HCT116 (cell line): ENCODE results near the gene SERPIND1.

Source experiments
- CBX3 ChIP-seq: IDR thresholded peaks from 2 replicates; pipeline ENCODE4 v1.6.1; 2012; ENCODE audit warnings: low read depth
- CTCF ChIP-seq, 3 experiments: fragments of 200-600 bp in 1 of 3; sonication (generic) in 1 of 3; IDR thresholded peaks in 2 of 3; conservative IDR thresholded peaks in 1 of 3; 2 replicates each; pipeline ENCODE4 v1.5.1; 2012 to 2017; ENCODE audit warnings: low read depth in 2 of 3, low read length in 2 of 3, antibody characterized with exemption in 1 of 3, borderline replicate concordance in 1 of 3, control low read depth in 1 of 3, mild to moderate bottlenecking in 1 of 3, mixed read lengths in 1 of 3, mixed run types in 1 of 3, moderate library complexity in 1 of 3; ENCODE audit not compliant: insufficient read depth in 1 of 3
- EGR1 ChIP-seq: IDR thresholded peaks from 2 replicates; pipeline ENCODE4 v1.6.1; 2012; ENCODE audit warnings: low read depth
- POLR2AphosphoS5 ChIP-seq: IDR thresholded peaks from 2 replicates; pipeline ENCODE4 v1.6.1; 2011; ENCODE audit warnings: mild to moderate bottlenecking, low read depth, low read length, moderate library complexity
- RAD21 ChIP-seq: IDR thresholded peaks from 2 replicates; pipeline ENCODE4 v1.6.1; 2012; ENCODE audit warnings: low read depth, mild to moderate bottlenecking
- REST ChIP-seq: IDR thresholded peaks from 2 replicates; pipeline ENCODE4 v1.6.1; 2012; ENCODE audit warnings: low read depth
- ZBTB33 ChIP-seq: IDR thresholded peaks from 2 replicates; pipeline ENCODE4 v1.6.1; 2011; ENCODE audit warnings: mild to moderate bottlenecking, low read length, moderate library complexity; ENCODE audit not compliant: insufficient replicate concordance; ENCODE audit errors: extremely low read depth

- TF ChIP-seq CTCF (IDR thresholded peaks at IDR 0.05 in 2 of 3, conservative IDR thresholded peaks at IDR 0.05 in 1 of 3; ENCODE audit: borderline replicate concordance in 1 of 3, insufficient read depth in 1 of 3, low read depth in 2 of 3, low read length in 2 of 3) (no peak), ZBTB33 (no peak), EGR1 (no peak), RAD21 (no peak), REST (no peak), POLR2AphosphoS5 (no peak), CBX3 (no peak)
Observed at GRCh38 chr22:20822240-20822639, 48.3 kb downstream of the SERPIND1 start.
